ENCODE data around the gene TCN2.
"Not testable (repeated sequence)": the region's sequence is repeated elsewhere in the genome, so short reads cannot be mapped to it uniquely, and the experiment has no call there.

TCN2 gene

DNA sequence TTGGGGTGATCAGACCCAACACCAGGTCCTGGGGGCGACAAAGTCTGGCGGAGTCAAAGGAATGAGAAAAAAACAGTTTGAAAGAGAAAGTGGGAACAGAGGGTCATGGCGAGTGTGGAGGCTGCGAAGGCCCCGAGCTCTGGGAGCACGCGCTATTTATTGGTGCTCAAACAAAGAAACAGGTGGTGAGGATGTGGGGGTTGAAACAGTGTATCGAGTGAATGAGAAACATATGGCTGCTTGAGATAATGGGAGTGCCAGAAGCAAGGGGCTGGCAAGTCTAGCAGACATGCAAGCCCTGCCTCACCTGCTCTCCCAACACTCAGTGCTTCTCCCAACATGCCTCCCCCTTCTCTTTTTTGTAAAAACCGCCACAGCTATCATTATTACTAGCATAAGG lies 68.5 kb downstream of the TCN2 start:
- ATAC-seq, result no peak
- TF ChIP-seq ZNF70 (CRISPR knock-in tag; IDR thresholded peaks at IDR 0.05) (no peak), PPARA (CRISPR knock-in tag; IDR thresholded peaks at IDR 0.05; ENCODE audit: borderline replicate concordance) (no peak), TCF4 (CRISPR knock-in tag; IDR thresholded peaks at IDR 0.05; ENCODE audit: borderline replicate concordance) (peak; percentile 31; the same call in 1 of the 2 replicates)
- TF ChIP-seq, protein P1, sequence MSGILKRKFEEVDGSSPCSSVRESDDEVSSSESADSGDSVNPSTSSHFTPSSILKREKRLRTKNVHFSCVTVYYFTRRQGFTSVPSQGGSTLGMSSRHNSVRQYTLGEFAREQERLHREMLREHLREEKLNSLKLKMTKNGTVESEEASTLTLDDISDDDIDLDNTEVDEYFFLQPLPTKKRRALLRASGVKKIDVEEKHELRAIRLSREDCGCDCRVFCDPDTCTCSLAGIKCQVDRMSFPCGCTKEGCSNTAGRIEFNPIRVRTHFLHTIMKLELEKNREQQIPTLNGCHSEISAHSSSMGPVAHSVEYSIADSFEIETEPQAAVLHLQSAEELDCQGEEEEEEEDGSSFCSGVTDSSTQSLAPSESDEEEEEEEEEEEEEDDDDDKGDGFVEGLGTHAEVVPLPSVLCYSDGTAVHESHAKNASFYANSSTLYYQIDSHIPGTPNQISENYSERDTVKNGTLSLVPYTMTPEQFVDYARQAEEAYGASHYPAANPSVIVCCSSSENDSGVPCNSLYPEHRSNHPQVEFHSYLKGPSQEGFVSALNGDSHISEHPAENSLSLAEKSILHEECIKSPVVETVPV (CRISPR knock-in tag; IDR thresholded peaks at IDR 0.05), result no peak
- TF ChIP-seq, protein P2, sequence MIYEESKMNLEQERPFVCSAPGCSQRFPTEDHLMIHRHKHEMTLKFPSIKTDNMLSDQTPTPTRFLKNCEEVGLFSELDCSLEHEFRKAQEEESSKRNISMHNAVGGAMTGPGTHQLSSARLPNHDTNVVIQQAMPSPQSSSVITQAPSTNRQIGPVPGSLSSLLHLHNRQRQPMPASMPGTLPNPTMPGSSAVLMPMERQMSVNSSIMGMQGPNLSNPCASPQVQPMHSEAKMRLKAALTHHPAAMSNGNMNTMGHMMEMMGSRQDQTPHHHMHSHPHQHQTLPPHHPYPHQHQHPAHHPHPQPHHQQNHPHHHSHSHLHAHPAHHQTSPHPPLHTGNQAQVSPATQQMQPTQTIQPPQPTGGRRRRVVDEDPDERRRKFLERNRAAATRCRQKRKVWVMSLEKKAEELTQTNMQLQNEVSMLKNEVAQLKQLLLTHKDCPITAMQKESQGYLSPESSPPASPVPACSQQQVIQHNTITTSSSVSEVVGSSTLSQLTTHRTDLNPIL (CRISPR knock-in tag; IDR thresholded peaks at IDR 0.05; ENCODE audit: low read depth), result no peak

DNA sequence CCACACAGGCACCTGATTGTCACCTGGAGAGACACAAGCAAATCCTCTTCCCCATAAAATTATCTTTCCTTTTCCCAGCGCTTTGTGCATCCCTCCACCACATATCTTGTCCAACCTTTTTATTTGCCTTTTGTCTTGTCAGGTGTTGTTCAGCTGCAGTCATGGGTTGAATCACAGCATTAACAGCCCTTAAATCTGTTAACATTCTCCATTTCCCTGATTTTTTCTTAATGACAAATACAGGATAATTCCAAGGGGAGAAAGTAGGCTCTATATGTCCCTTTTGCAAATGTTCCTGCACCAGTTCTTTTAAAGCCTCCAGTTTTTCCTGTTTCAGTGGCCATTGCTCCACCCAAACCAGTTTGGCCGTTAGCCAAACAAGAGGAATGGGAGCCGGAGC lies 69.6 kb downstream of the TCN2 start:
- not testable (repeated sequence) for ATAC-seq
